ENCODE data around the gene GLB1L. TPM values are rescaled to one million over a fixed set of nuclear protein-coding genes. Genes with fewer than 3 reads are reported as not detected.

The GLB1L gene
- total RNA-seq, 1 donor from 2014 or later = 4.2 TPM

- no peak for DNase-seq (ENCODE audit: low spot score)
- intact Hi-C loops (cut with DNase I) = no loop called here
- no peak for ATAC-seq
Observed at GRCh38 chr2:219198974-219199373, 46.3 kb downstream of the GLB1L start.

- intact Hi-C loops (cut with DNase I) = no loop called here
- DNase-seq (ENCODE audit: low spot score) (no peak), ATAC-seq (no peak)
Observed at GRCh38 chr2:219197388-219197787, 47.9 kb downstream of the GLB1L start.

GRCh38 chr2:219186754-219187456 is 58.3 kb downstream of the GLB1L start:
- intact Hi-C loops (cut with DNase I) = no loop called here
- no peak for ATAC-seq
- DNase-seq (ENCODE audit: low spot score) = no peak

Small RNA genes lying within 50 kb of the gene (microRNA-seq; reads per million reads assigned to microRNA genes)
- 1.4 reads per million for gene MIR153-1

Other genes starting within 250 kb of the GLB1L start
- gene CFAP65, start 203.9 kb downstream of the GLB1L start, total RNA-seq = 0.18 TPM
- gene IHH, start 184.5 kb downstream of the GLB1L start, total RNA-seq = 0.22 TPM
- 15.0 TPM for gene NHEJ1, start 84.6 kb downstream of the GLB1L start, total RNA-seq
- 3.3 TPM for gene SLC23A3, start 75.4 kb downstream of the GLB1L start, total RNA-seq
- 55.8 TPM for gene CNPPD1, start 68.5 kb downstream of the GLB1L start, total RNA-seq
- gene RETREG2, start 67.2 kb downstream of the GLB1L start, total RNA-seq = 75.7 TPM
- 40.8 TPM for gene ZFAND2B, start 38.7 kb downstream of the GLB1L start, total RNA-seq
- 32.6 TPM for gene ABCB6, start 26.5 kb downstream of the GLB1L start, total RNA-seq
- gene ATG9A, start 15.8 kb downstream of the GLB1L start, total RNA-seq = 39.9 TPM
- 46.9 TPM for gene ANKZF1, start 15.6 kb downstream of the GLB1L start, total RNA-seq
- 16.5 TPM for gene STK16, start within 50 bp of the GLB1L start, total RNA-seq
- not detected for gene TUBA4B, start 7.8 kb upstream of the GLB1L start, total RNA-seq
- gene TUBA4A, start 8.5 kb upstream of the GLB1L start, total RNA-seq = 12.5 TPM
- 120 TPM for gene DNAJB2, start 33.9 kb upstream of the GLB1L start, total RNA-seq
- 0.58 TPM for gene PTPRN, start 64.0 kb upstream of the GLB1L start, total RNA-seq
- gene RESP18, start 87.3 kb upstream of the GLB1L start, total RNA-seq = not detected
- 41.8 TPM for gene DNPEP, start 142.5 kb upstream of the GLB1L start, total RNA-seq
- 1.4 TPM for gene DES, start 172.9 kb upstream of the GLB1L start, total RNA-seq
- gene SPEG, start 189.4 kb upstream of the GLB1L start, total RNA-seq = 7.2 TPM